Activated CD4-positive, alpha-beta T cell treated with anti-CD3 and anti-CD28 coated beads for 48 hours (primary cell): ENCODE measurements around the gene CAMTA1.
A peak's percentile ranks its signal among the peaks of the same experiment; 100 is the strongest.
"Not testable (repeated sequence)": the region's sequence is repeated elsewhere in the genome, so short reads cannot be mapped to it uniquely, and the experiment has no call there.

Source experiments
- DNase-seq: peaks from one replicate; pipeline ENCODE4 v3.0.0-alpha.2; 2020

CAMTA1 gene

GRCh38 chr1:7786795-7787194, 1001.5 kb downstream of the CAMTA1 start:
- no peak for DNase-seq

- DNase-seq: no peak
Measured at GRCh38 chr1:7789828-7790227, 1004.6 kb downstream of the CAMTA1 start.

- DNase-seq: not testable (repeated sequence)
Measured at GRCh38 chr1:7791027-7791426, 1005.8 kb downstream of the CAMTA1 start.

- DNase-seq: no peak
Measured at GRCh38 chr1:7795406-7795805, 1010.2 kb downstream of the CAMTA1 start.

- no peak for DNase-seq
Measured at GRCh38 chr1:7805460-7805859, 1020.2 kb downstream of the CAMTA1 start.

- no peak for DNase-seq
Measured at GRCh38 chr1:7808253-7808844, 1023.1 kb downstream of the CAMTA1 start.

GRCh38 chr1:7809742-7810141, 1024.5 kb downstream of the CAMTA1 start:
- no peak for DNase-seq

- DNase-seq: peak; percentile 62
Measured at GRCh38 chr1:7810395-7810794, 1025.1 kb downstream of the CAMTA1 start.

- no peak for DNase-seq
Measured at GRCh38 chr1:7811476-7811875, 1026.2 kb downstream of the CAMTA1 start.

GRCh38 chr1:7813677-7814373, 1028.6 kb downstream of the CAMTA1 start:
- no peak for DNase-seq
